ENCODE results near the gene AGPAT3.

Gene AGPAT3

GRCh38 chr21:43923391-43923790 lies 58.4 kb downstream of the AGPAT3 start:
- Mint-ChIP-seq H3K9me3 (no peaks in the 10 kb centered on the region), H3K36me3 (peaks cover 39% of the 10 kb centered on the region), H3K27me3 (no peaks in the 10 kb centered on the region), H3K27ac (peak overlapping the region; percentile 90), H3K4me3 (no peak overlapping the region), H3K4me1 (peaks cover 47% of the 10 kb centered on the region)
- no peak for ATAC-seq

GRCh38 chr21:43924421-43925095 lies 59.5 kb downstream of the AGPAT3 start:
- no peaks in the 10 kb centered on the region for H3K9me3 Mint-ChIP-seq
- no peak overlapping the region for H3K27ac Mint-ChIP-seq
- H3K36me3 Mint-ChIP-seq: peaks cover 45% of the 10 kb centered on the region
- no peaks in the 10 kb centered on the region for H3K27me3 Mint-ChIP-seq
- peaks cover 42% of the 10 kb centered on the region for H3K4me1 Mint-ChIP-seq
- no peak overlapping the region for H3K4me3 Mint-ChIP-seq
- no peak for ATAC-seq

GRCh38 chr21:43925096-43925481 lies 60.1 kb downstream of the AGPAT3 start:
- Mint-ChIP-seq H3K4me3 (no peak overlapping the region), H3K9me3 (no peaks in the 10 kb centered on the region), H3K4me1 (peaks cover 42% of the 10 kb centered on the region), H3K36me3 (peaks cover 50% of the 10 kb centered on the region), H3K27ac (no peak overlapping the region), H3K27me3 (no peaks in the 10 kb centered on the region)
- no peak for ATAC-seq

GRCh38 chr21:43925609-43926008 lies 60.6 kb downstream of the AGPAT3 start:
- no peaks in the 10 kb centered on the region for H3K27me3 Mint-ChIP-seq
- no peak for ATAC-seq
- H3K9me3 Mint-ChIP-seq: no peaks in the 10 kb centered on the region
- H3K36me3 Mint-ChIP-seq: peaks cover 50% of the 10 kb centered on the region
- no peak overlapping the region for H3K4me3 Mint-ChIP-seq
- H3K4me1 Mint-ChIP-seq: peaks cover 38% of the 10 kb centered on the region
- no peak overlapping the region for H3K27ac Mint-ChIP-seq

GRCh38 chr21:43926196-43926595 lies 61.2 kb downstream of the AGPAT3 start:
- Mint-ChIP-seq H3K4me3 (no peak overlapping the region), H3K9me3 (no peaks in the 10 kb centered on the region), H3K27me3 (no peaks in the 10 kb centered on the region), H3K4me1 (peaks cover 37% of the 10 kb centered on the region), H3K36me3 (peaks cover 48% of the 10 kb centered on the region), H3K27ac (no peak overlapping the region)
- ATAC-seq: no peak

- H3K4me1 Mint-ChIP-seq: peaks cover 36% of the 10 kb centered on the region
- H3K4me3 Mint-ChIP-seq: no peak overlapping the region
- H3K27me3 Mint-ChIP-seq: no peaks in the 10 kb centered on the region
- ATAC-seq: no peak
- no peak overlapping the region for H3K27ac Mint-ChIP-seq
- peaks cover 3% of the 10 kb centered on the region for H3K9me3 Mint-ChIP-seq
- peaks cover 48% of the 10 kb centered on the region for H3K36me3 Mint-ChIP-seq
Observed at GRCh38 chr21:43927591-43928221, 62.7 kb downstream of the AGPAT3 start.

GRCh38 chr21:43928222-43929125 lies 63.5 kb downstream of the AGPAT3 start:
- Mint-ChIP-seq H3K9me3 (peaks cover 3% of the 10 kb centered on the region), H3K36me3 (peaks cover 54% of the 10 kb centered on the region), H3K27me3 (no peaks in the 10 kb centered on the region), H3K4me1 (peaks cover 39% of the 10 kb centered on the region), H3K4me3 (no peak overlapping the region), H3K27ac (no peak overlapping the region)
- no peak for ATAC-seq

- no peak for ATAC-seq
Observed at GRCh38 chr21:43929217-43929971, 64.4 kb downstream of the AGPAT3 start.

GRCh38 chr21:43930074-43930847 lies 65.2 kb downstream of the AGPAT3 start:
- Mint-ChIP-seq H3K36me3 (peaks cover 46% of the 10 kb centered on the region), H3K27me3 (no peaks in the 10 kb centered on the region), H3K4me1 (peaks cover 35% of the 10 kb centered on the region), H3K27ac (no peak overlapping the region), H3K9me3 (peaks cover 3% of the 10 kb centered on the region), H3K4me3 (no peak overlapping the region)
- ATAC-seq: peak; percentile 86

More at GRCh38 chr21:43929217-43929971, 64.4 kb downstream of the AGPAT3 start:
- peaks cover 35% of the 10 kb centered on the region for H3K4me1 Mint-ChIP-seq
- H3K27ac Mint-ChIP-seq: no peak overlapping the region
- H3K4me3 Mint-ChIP-seq: no peak overlapping the region
- H3K9me3 Mint-ChIP-seq: peaks cover 3% of the 10 kb centered on the region
- no peaks in the 10 kb centered on the region for H3K27me3 Mint-ChIP-seq
- H3K36me3 Mint-ChIP-seq: peaks cover 51% of the 10 kb centered on the region

- H3K9me3 Mint-ChIP-seq: peaks cover 3% of the 10 kb centered on the region
- H3K36me3 Mint-ChIP-seq: peaks cover 42% of the 10 kb centered on the region
- no peak overlapping the region for H3K4me3 Mint-ChIP-seq
- no peak overlapping the region for H3K27ac Mint-ChIP-seq
- ATAC-seq: no peak
- peaks cover 35% of the 10 kb centered on the region for H3K4me1 Mint-ChIP-seq
- H3K27me3 Mint-ChIP-seq: no peaks in the 10 kb centered on the region
Observed at GRCh38 chr21:43930848-43931375, 65.9 kb downstream of the AGPAT3 start.

- H3K27ac Mint-ChIP-seq: no peak overlapping the region
- peaks cover 3% of the 10 kb centered on the region for H3K9me3 Mint-ChIP-seq
Observed at GRCh38 chr21:43931489-43931888, 66.5 kb downstream of the AGPAT3 start.

GRCh38 chr21:43932005-43932404 lies 67.0 kb downstream of the AGPAT3 start:
- H3K4me3 Mint-ChIP-seq: no peak overlapping the region
- no peak for ATAC-seq
- peaks cover 37% of the 10 kb centered on the region for H3K36me3 Mint-ChIP-seq
- no peak overlapping the region for H3K27ac Mint-ChIP-seq
- H3K9me3 Mint-ChIP-seq: peaks cover 3% of the 10 kb centered on the region
- peaks cover 35% of the 10 kb centered on the region for H3K4me1 Mint-ChIP-seq
- H3K27me3 Mint-ChIP-seq: no peaks in the 10 kb centered on the region

More at GRCh38 chr21:43931489-43931888, 66.5 kb downstream of the AGPAT3 start:
- H3K4me1 Mint-ChIP-seq: peaks cover 35% of the 10 kb centered on the region
- ATAC-seq: no peak
- H3K4me3 Mint-ChIP-seq: no peak overlapping the region
- no peaks in the 10 kb centered on the region for H3K27me3 Mint-ChIP-seq
- peaks cover 37% of the 10 kb centered on the region for H3K36me3 Mint-ChIP-seq

GRCh38 chr21:43933199-43933598 lies 68.2 kb downstream of the AGPAT3 start:
- Mint-ChIP-seq H3K4me1 (peaks cover 46% of the 10 kb centered on the region), H3K4me3 (no peak overlapping the region), H3K27me3 (no peaks in the 10 kb centered on the region), H3K9me3 (peaks cover 3% of the 10 kb centered on the region), H3K36me3 (peaks cover 44% of the 10 kb centered on the region), H3K27ac (no peak overlapping the region)
- no peak for ATAC-seq

- Mint-ChIP-seq H3K4me1 (peaks cover 50% of the 10 kb centered on the region), H3K4me3 (no peak overlapping the region), H3K36me3 (peaks cover 40% of the 10 kb centered on the region), H3K27me3 (no peaks in the 10 kb centered on the region), H3K27ac (no peak overlapping the region), H3K9me3 (peaks cover 3% of the 10 kb centered on the region)
- no peak for ATAC-seq
Observed at GRCh38 chr21:43933680-43934079, 68.7 kb downstream of the AGPAT3 start.
